K562 (cell line): Measurements from ENCODE around the gene KCNG3.

Source experiments
- BRD4 ChIP-seq: fragments of 200-600 bp; sonication (generic); IDR thresholded peaks from 2 replicates; pipeline ENCODE4 v1.6.1; 2017; ENCODE audit warnings: inconsistent platforms
- CBX1 ChIP-seq: sonication (generic); IDR thresholded peaks from 2 replicates; pipeline ENCODE4 v1.6.1; 2016; ENCODE audit warnings: antibody characterized with exemption, low read depth, mild to moderate bottlenecking
- CTCF ChIP-seq, 3 experiments: IDR thresholded peaks in 2 of 3; conservative IDR thresholded peaks in 1 of 3; 2 replicates each; pipeline ENCODE4 v1.5.1; 2011 to 2012; ENCODE audit warnings: low read length in 3 of 3, mild to moderate bottlenecking in 3 of 3, control low read depth in 2 of 3, improper control_type of control experiment in 1 of 3, inconsistent platforms in 1 of 3, low read depth in 1 of 3, mixed read lengths in 1 of 3, moderate library complexity in 1 of 3; ENCODE audit not compliant: insufficient read depth in 2 of 3
- HOMEZ ChIP-seq: fragments of 250-450 bp; sonication (Bioruptor Pico); IDR thresholded peaks from 2 replicates; pipeline ENCODE4 v1.4.0; 2020; ENCODE audit warnings: mild to moderate bottlenecking, moderate library complexity
- NFATC3 ChIP-seq: fragments of 450-650 bp; IDR thresholded peaks from 2 replicates; pipeline ENCODE4 v1.6.1; 2017; ENCODE audit warnings: mild to moderate bottlenecking
- RAD21 ChIP-seq, 2 experiments: fragments of 250-450 bp in 1 of 2; fragments of 450-650 bp in 1 of 2; sonication (Bioruptor Pico) in 1 of 2; formaldehyde crosslinking in 1 of 2; IDR thresholded peaks in 1 of 2; conservative IDR thresholded peaks in 1 of 2; 2 replicates each; pipeline versions ENCODE4 v1.4.0 to v1.8.0; 2020 to 2022; ENCODE audit warnings: mild to moderate bottlenecking in 2 of 2, moderate library complexity in 1 of 2
- RBBP5 ChIP-seq: fragments of 200-600 bp; sonication (generic); IDR thresholded peaks from 2 replicates; pipeline ENCODE4 v1.6.1; 2012; ENCODE audit warnings: borderline replicate concordance, mild to moderate bottlenecking, low read length, control low read depth, inconsistent platforms; ENCODE audit not compliant: insufficient read depth, poor library complexity, severe bottlenecking
- ZFX ChIP-seq: sonication (generic); formaldehyde crosslinking; IDR thresholded peaks from 2 replicates; pipeline ENCODE4 v1.8.0; 2022; ENCODE audit warnings: mild to moderate bottlenecking, missing genetic modification reagents, moderate library complexity

- no peak for TF ChIP-seq ZFX (CRISPR knock-in tag)
- TF ChIP-seq CBX1, result no peak
- TF ChIP-seq BRD4, result no peak
- TF ChIP-seq RAD21 (CRISPR knock-in tag; conservative IDR thresholded peaks at IDR 0.05 in 1 of 2, IDR thresholded peaks at IDR 0.05 in 1 of 2), result no peak
- TF ChIP-seq HOMEZ (CRISPR knock-in tag), result no peak
- TF ChIP-seq RBBP5, result no peak
- TF ChIP-seq CTCF (IDR thresholded peaks at IDR 0.05 in 2 of 3, conservative IDR thresholded peaks at IDR 0.05 in 1 of 3; ENCODE audit: insufficient read depth in 2 of 3, low read depth in 1 of 3, low read length in 3 of 3), result no peak
- no peak for TF ChIP-seq NFATC3
Measured at GRCh38 chr2:42463570-42463969, 30.2 kb downstream of the KCNG3 start.
